Naive thymus-derived CD8-positive, alpha-beta T cell (primary cell): Measurements from ENCODE around the gene F5. TPM values are rescaled to one million over a fixed set of nuclear protein-coding genes. Genes with fewer than 3 reads are reported as not detected.

Experiments used
- ATAC-seq, 2 donors: fragments of 150-1000 bp; cut with Tn5 transposase in 1 of 2; sonication (Bioruptor Pico), chemical (Tn5 transposase) in 1 of 2; 1 replicate in 1 of 2; 2 replicates in 1 of 2; pipeline ENCODE4 v1.10.0; 2021; ENCODE audit warnings: mild to moderate bottlenecking in 2 of 2, moderate library complexity in 2 of 2
- POLR2A ChIA-PET: fragments of 350-600 bp; sonication (Branson Sonifier 250); formaldehyde crosslinking; loops from one replicate; lab custom pipeline; 2021; ENCODE audit warnings: antibody characterized with exemption; lab: Charles Lee
- DNase-seq, 10 donors: peaks; one replicate each; pipeline versions ENCODE4 v3.0.0 to v3.0.0-alpha.2; 2020 to 2022
- H3K27ac Mint-ChIP-seq, 10 donors: one replicate each; pipeline ENCODE4 v1.8.0; 2020 to 2022; ENCODE audit warnings: mild to moderate bottlenecking in 10 of 10, mixed read lengths in 10 of 10, moderate library complexity in 4 of 10, inconsistent platforms in 1 of 10
- H3K27me3 Mint-ChIP-seq, 5 donors: one replicate each; pipeline ENCODE4 v1.8.0; 2021 to 2022; ENCODE audit warnings: mixed read lengths in 5 of 5
- H3K36me3 Mint-ChIP-seq, 3 donors: one replicate each; pipeline ENCODE4 v1.8.0; 2020 to 2022; ENCODE audit warnings: mixed read lengths in 3 of 3, mild to moderate bottlenecking in 2 of 3, inconsistent platforms in 1 of 3
- H3K4me1 Mint-ChIP-seq, 4 donors: one replicate each; pipeline ENCODE4 v1.8.0; 2021 to 2022; ENCODE audit warnings: mixed read lengths in 4 of 4
- H3K4me3 Mint-ChIP-seq, 10 donors: one replicate each; pipeline ENCODE4 v1.8.0; 2020 to 2022; ENCODE audit warnings: mild to moderate bottlenecking in 10 of 10, mixed read lengths in 10 of 10, moderate library complexity in 6 of 10, inconsistent platforms in 1 of 10
- H3K9me3 Mint-ChIP-seq, 9 donors: one replicate each; pipeline ENCODE4 v1.8.0; 2020 to 2022; ENCODE audit warnings: mixed read lengths in 9 of 9, mild to moderate bottlenecking in 3 of 9, inconsistent platforms in 1 of 9, moderate library complexity in 1 of 9
- polyA plus RNA-seq, 3 donors: library from polyadenylated mRNA; unstranded; fragments of 300-500 nt; fragmentation: Illumina TruSeq; gene quantifications; one replicate each; pipeline ENCODE4 v1.2.3, GENCODE V29; 2021
- total RNA-seq, 8 experiments: library from RNA in 2 of 8; stranded (reverse) in 2 of 8; gene quantifications; one replicate each; pipeline ENCODE4 v1.2.3 and lab custom pipeline; 2021 to 2026

F5 gene
- total and polyA plus RNA-seq, 5 experiments from 2014 or later: 0.16 to 0.91 (median 0.21) TPM; not detected in 1

DNA sequence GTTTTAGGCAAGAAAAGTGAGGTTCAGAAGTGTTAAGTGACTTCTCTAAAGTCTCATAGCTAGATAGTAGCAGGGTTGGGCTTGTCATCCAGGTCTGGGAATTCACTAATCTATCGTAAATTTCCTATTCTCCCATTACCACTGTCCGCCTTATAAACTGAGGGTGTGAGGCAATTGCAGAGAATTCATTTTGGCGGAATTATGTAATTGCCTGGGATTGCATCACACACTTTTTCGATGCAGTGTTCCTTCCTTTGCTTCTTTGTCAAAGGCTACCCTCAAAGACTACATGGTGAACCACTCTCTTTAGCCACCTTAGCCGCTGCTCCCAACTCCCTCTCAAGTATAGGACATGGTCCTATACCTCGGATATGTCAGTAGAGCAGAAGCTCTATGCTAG is 24.6 kb upstream of the F5 start:
- POLR2A ChIA-PET: no interaction called here
- peaks cover 0 to 8% (median 0%) of the 10 kb centered on the region in 3 donors for H3K36me3 Mint-ChIP-seq
- H3K27me3 Mint-ChIP-seq: no peaks in the 10 kb centered on the region
- ATAC-seq (no peak), DNase-seq (no peak)
- H3K4me1 Mint-ChIP-seq: peaks cover 27 to 56% (median 41%) of the 10 kb centered on the region in 4 donors
- H3K4me3 Mint-ChIP-seq: no peak overlapping the region
- no peak overlapping the region for H3K27ac Mint-ChIP-seq
- H3K9me3 Mint-ChIP-seq: no peaks in the 10 kb centered on the region

DNA sequence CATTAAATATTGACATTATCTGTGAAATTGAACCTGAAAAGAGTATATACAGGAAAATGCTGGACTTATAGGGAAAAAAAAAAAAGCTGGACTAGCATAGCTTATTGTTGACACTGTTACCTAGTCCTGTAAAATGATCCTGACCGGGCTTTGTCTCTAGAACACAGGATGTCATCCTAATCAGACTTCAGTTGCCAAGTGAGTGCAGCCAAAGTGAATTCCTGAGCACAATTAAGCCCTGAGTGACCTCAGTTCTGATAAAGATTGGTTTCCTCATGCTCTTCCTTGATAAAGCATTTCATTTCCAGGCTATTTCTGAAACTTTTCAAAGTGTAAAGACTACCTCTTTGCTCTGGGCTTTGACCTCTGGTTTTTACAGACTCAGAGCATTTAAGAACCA is 23.8 kb upstream of the F5 start:
- no peak for ATAC-seq
- no peak overlapping the region for H3K4me3 Mint-ChIP-seq

DNA sequence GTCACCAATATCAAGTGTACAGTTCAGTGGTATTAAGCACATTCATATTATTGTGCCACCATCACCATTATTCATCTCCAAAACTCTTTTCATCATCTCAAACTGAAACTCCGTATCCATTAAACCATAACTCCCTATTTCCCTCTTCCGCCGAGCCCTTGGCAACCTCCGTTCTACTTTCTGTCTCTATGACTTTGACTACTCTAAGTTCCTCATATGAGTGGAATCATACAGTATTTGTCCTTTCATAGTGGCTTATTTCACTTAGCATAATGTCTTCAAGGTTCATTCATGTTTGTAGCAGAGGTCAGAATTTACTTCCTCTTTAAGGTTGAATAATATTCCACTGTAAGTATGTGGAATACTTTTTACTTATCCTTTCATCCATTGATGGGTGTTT is 21.9 kb upstream of the F5 start:
- no peak for ATAC-seq
- peaks cover 0 to 8% (median 0%) of the 10 kb centered on the region in 3 donors for H3K36me3 Mint-ChIP-seq
- no peaks in the 10 kb centered on the region for H3K27me3 Mint-ChIP-seq
- peaks cover 0 to 2% (median 0%) of the 10 kb centered on the region in 9 donors for H3K9me3 Mint-ChIP-seq
- no peak overlapping the region for H3K4me3 Mint-ChIP-seq
- H3K4me1 Mint-ChIP-seq: peaks cover 26 to 67% (median 53%) of the 10 kb centered on the region in 4 donors
- POLR2A ChIA-PET: interaction anchor here (0.6 kb wide), 1 partner anchor 13 kb away, joined by 3 read pairs; no protein-coding TSS in a partner anchor
- DNase-seq: no peak
- peak overlapping the region in 1 of 10 donors; percentile 23 for H3K27ac Mint-ChIP-seq

More for the DNA sequence above, 23.8 kb upstream of the F5 start:
- Mint-ChIP-seq H3K27me3 (no peaks in the 10 kb centered on the region), H3K27ac (peak overlapping the region in 1 of 10 donors; percentile 19), H3K36me3 (peaks cover 0 to 8% (median 0%) of the 10 kb centered on the region in 3 donors), H3K4me1 (peaks cover 24 to 56% (median 42%) of the 10 kb centered on the region in 4 donors), H3K9me3 (no peaks in the 10 kb centered on the region)
- no peak for DNase-seq
- POLR2A ChIA-PET: interaction anchor here (0.8 kb wide), 1 partner anchor 93 kb away, joined by 4 read pairs; no protein-coding TSS in a partner anchor

DNA sequence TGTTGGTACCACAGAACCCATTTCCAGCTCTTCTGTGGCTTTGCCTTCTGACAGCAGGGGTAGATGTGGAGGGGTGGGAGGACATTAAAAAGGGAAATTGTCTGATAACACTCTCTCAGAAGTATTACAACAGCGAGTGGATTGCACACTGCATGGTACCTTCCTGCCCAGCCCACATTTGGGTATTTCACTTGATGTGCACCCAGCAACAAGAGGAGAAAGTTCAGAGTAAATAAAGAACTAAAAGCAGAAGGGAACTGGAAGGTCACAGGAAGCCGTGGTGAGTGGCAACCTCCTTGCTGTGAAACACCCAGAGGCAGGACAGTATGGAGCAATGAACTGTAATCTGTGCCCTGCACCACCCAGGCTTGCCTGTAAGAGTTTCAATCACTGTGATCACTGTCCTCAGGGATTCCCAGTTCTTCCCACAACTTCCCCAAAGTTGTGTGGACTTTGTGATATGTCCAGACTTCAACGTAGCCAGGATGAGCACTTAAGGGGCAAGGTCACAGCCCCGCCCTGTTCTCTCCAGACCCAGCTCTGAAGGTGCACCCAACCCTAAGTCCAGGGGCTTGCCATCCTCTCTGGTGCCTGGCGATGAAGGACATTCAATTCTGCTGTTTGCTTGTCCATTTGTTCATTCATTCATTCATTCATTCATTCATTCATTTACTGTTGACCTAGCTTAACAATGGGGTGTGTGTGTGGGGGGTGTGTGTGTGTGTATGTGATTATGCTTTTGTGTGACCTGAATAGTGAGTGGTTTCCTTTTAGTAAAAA is 18.7 kb upstream of the F5 start:
- POLR2A ChIA-PET: interaction anchor here (0.5 to 6.0 kb wide), 11 partner anchors 11 to 105 kb away, joined by 3 to 145 read pairs (median 3); no protein-coding TSS in a partner anchor
- Mint-ChIP-seq H3K27me3 (no peaks in the 10 kb centered on the region), H3K4me1 (peaks cover 37 to 85% (median 72%) of the 10 kb centered on the region in 4 donors), H3K9me3 (peaks cover 0 to 6% (median 0%) of the 10 kb centered on the region in 9 donors), H3K27ac (peak overlapping the region; percentile 53 to 95 (median 91)), H3K4me3 (peak overlapping the region; percentile 28 to 79 (median 62)), H3K36me3 (no peaks in the 10 kb centered on the region)
- DNase-seq (peak in 9 of 10 donors; percentile 24 to 90 (median 68)), ATAC-seq (peak; percentile 89 to 93)

DNA sequence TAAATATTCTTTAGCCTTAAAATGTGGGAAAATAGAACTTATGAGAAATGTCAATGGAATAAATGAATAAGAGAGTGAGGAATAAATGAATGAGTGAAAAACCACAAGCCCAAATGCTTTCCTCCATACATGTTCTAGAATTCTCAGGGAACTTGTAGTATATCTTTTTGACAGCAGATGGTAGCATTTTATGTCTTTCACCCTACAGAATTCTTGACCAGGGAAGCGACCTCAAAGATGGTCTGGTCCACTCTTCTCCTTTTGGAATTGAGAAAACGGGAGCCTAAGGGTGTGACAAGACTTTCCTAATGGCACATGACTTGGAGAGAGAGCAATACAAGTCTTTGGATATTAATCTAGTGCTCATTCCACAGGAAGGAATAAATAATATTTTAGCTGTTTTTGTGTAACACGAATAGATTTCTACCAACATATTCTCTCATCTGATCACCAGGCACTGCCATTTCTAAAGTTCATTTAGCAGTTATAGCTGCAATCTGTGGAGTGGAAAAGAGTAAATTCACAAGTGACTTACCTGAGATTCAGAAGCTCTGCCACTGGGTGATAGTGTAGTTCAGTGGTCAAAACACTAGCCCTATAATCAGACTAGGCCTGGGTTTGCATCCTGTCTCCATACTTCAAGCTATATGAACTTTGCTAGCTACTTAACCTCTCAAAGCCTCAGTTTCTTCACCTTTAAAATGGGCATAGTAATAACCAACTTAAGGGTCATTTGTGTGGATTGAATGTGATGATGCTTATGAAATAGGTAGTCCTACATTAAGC is 15.0 kb upstream of the F5 start:
- H3K4me1 Mint-ChIP-seq: peaks cover 25 to 57% (median 54%) of the 10 kb centered on the region in 4 donors
- no peaks in the 10 kb centered on the region for H3K27me3 Mint-ChIP-seq
- ATAC-seq (no peak), DNase-seq (peak in 3 of 10 donors; percentile 36 to 51 (median 50))
- H3K4me3 Mint-ChIP-seq: peak overlapping the region in 6 of 10 donors; percentile 25 to 60 (median 53)
- peaks cover 0 to 6% (median 0%) of the 10 kb centered on the region in 9 donors for H3K9me3 Mint-ChIP-seq
- POLR2A ChIA-PET: interaction anchor here (0.6 to 6.0 kb wide), 11 partner anchors 28 to 973 kb away, joined by 3 to 145 read pairs (median 12); partner anchors contain the start of genes SCYL3 and SELP
- peak overlapping the region in 9 of 10 donors; percentile 64 to 95 (median 91) for H3K27ac Mint-ChIP-seq
- no peaks in the 10 kb centered on the region for H3K36me3 Mint-ChIP-seq

DNA sequence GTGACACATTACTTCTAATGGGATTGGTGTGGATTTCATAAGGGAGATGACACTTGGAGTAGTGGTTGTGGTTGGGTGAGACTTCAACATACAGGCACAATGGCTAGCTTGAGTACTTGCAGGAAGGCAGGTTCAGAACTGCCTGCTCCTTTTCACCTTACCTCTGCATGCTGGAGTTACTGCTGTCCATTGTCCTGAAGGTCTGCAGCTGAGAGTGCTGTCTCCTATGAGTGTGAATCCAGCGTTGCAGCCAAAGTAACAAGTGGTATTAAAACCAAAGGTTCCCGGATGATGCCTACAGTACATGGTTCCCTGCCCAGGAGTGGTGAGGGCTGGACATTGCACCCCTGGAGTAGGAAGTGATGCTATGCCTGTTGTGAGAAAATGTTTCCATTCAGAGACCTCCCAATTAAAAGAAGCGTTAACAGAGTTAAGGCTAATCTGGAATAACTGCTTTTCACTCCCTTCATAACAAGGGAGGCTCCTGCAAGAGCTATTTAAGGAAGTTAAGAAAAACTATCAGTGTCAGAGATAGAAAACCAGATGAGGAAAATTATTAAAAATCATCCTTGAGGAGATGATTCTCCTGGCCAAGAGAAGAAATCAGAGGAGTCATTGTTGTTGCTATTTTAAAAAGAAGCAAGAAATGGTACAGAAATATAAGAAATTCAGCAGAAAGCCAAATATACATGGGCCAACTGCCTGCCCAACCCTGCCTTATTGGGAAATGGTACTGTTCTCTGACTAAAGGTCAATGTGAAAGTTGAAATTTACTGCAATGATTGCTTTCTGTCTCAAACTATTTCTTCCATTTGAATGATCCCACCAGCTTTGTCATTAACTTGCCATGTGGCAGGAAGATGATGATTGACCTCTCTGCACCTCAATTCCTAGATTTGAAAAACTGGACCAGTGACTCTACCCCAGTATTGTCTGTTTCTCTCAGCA is 9.8 kb upstream of the F5 start:
- H3K36me3 Mint-ChIP-seq: no peaks in the 10 kb centered on the region
- ATAC-seq: peak in 1 of 2 donors; percentile 45
- POLR2A ChIA-PET: no interaction called here
- no peak overlapping the region for H3K4me3 Mint-ChIP-seq
- H3K27ac Mint-ChIP-seq: no peak overlapping the region
- H3K27me3 Mint-ChIP-seq: peaks cover 0 to 2% (median 0%) of the 10 kb centered on the region in 5 donors
- peak in 1 of 10 donors; percentile 21 for DNase-seq
- H3K9me3 Mint-ChIP-seq: no peaks in the 10 kb centered on the region
- peaks cover 2 to 8% (median 3%) of the 10 kb centered on the region in 4 donors for H3K4me1 Mint-ChIP-seq

DNA sequence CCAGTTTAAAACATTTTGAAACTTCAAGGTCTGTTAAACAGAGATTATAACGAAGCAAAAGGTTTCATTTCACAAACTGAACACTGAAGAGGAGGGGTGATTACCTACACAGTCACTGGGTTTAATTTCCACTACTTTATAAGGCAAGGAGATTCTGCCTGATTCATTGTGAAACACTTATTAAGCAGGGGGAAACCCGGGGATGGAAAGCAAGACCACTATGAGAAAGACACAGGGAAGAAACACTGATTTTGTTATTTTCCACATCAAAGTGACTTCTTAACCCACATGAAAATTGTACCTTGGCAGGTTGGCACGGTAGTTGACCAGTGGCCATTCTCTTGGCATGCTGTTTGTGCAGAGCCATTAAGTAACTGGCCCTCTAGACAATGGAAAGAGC is 8.1 kb upstream of the F5 start:
- peaks cover 0 to 2% (median 0%) of the 10 kb centered on the region in 5 donors for H3K27me3 Mint-ChIP-seq
- H3K36me3 Mint-ChIP-seq: no peaks in the 10 kb centered on the region
- POLR2A ChIA-PET: interaction anchor here (0.6 kb wide), 1 partner anchor 109 kb away, joined by 3 read pairs; no protein-coding TSS in a partner anchor
- peak overlapping the region in 2 of 10 donors; percentile 10 to 13 for H3K27ac Mint-ChIP-seq
- DNase-seq (no peak), ATAC-seq (no peak)
- H3K4me3 Mint-ChIP-seq: no peak overlapping the region
- H3K9me3 Mint-ChIP-seq: no peaks in the 10 kb centered on the region
- peaks cover 0 to 2% (median 0%) of the 10 kb centered on the region in 4 donors for H3K4me1 Mint-ChIP-seq

DNA sequence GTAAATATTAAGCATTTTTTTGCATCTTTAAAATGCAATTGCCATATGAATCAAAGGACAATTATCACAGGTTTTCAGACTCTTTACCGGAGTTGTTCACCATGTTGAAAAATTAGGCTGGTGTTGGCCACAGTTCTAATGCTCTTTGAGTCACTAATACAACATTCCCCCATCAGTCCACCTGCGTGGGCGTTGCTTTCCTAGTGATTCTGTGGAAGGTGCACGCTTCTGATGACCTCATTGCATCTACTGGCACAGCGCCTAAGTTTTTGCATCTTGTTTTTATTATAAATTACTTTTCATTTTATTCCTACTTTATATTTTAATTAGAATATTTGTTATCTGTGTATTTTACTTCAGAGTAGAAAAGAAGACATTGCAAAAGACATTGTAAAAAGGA is 4.7 kb upstream of the F5 start:
- Mint-ChIP-seq H3K4me1 (peaks cover 9 to 27% (median 18%) of the 10 kb centered on the region in 4 donors), H3K27ac (no peak overlapping the region), H3K36me3 (no peaks in the 10 kb centered on the region), H3K4me3 (no peak overlapping the region), H3K9me3 (no peaks in the 10 kb centered on the region), H3K27me3 (peaks cover 0 to 3% (median 0%) of the 10 kb centered on the region in 5 donors)
- POLR2A ChIA-PET: no interaction called here
- no peak for ATAC-seq
- DNase-seq: no peak

DNA sequence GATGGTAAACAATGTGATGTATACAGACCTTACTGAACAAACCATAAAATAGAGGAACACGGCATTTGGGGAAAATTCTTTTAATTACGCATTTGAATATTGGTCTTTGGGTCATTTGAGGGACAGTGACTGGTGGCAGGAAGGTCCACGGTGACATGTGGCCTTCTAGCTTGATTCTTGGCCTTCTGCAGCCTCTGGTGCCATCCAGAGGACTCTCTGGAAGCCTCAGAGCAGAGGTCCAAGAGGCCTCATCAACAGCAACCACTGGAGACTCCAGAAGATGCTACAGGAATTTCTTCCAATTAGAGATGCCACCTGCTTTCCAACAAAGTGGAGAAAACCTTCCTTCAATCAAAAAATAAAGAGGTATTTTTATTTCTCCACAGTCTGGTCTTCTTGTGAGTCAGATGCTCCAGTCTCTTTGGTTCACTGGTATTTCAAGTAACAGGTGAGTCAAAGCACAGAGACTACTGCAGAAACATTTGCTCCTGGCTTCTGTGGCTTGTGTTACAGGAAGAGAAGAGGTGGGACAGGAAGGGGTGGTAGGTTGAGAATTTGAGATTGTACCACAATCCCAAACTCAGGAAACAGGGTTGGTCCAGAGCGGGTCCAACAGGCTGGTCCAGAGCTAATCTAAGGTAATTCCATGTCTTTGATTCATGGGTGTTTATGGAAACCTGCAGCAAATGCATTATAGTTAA is 2.7 kb upstream of the F5 start:
- Mint-ChIP-seq H3K4me1 (peaks cover 9 to 28% (median 23%) of the 10 kb centered on the region in 4 donors), H3K36me3 (no peaks in the 10 kb centered on the region), H3K27me3 (peaks cover 0 to 12% (median 3%) of the 10 kb centered on the region in 5 donors), H3K27ac (peak overlapping the region in 5 of 10 donors; percentile 4 to 83 (median 63)), H3K9me3 (no peaks in the 10 kb centered on the region), H3K4me3 (peak overlapping the region in 2 of 10 donors; percentile 18 to 46)
- DNase-seq (no peak), ATAC-seq (no peak)
- POLR2A ChIA-PET: no interaction called here

DNA sequence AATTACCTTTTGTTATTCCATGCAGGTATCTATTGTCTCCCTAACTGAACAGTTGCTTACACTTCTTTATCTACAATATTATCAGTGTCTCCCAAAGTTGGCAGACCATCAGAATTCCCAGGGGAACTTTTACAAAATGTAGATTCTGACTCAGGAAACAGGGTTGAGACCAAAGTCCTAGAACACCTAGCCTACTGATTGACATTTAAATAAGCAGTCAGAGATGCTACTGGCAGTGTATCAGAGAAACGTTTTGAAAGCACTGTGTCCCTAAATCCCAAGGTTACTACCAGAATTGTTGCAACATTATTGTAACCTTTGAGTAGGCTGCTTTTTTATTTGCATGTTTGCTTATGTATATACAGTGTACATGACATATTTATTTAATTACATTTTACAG is 1.8 kb upstream of the F5 start:
- no peak for ATAC-seq
- peaks cover 0 to 14% (median 6%) of the 10 kb centered on the region in 5 donors for H3K27me3 Mint-ChIP-seq
- no peaks in the 10 kb centered on the region for H3K36me3 Mint-ChIP-seq
- DNase-seq: no peak
- H3K4me1 Mint-ChIP-seq: peaks cover 9 to 28% (median 23%) of the 10 kb centered on the region in 4 donors
- no peak overlapping the region for H3K4me3 Mint-ChIP-seq
- H3K9me3 Mint-ChIP-seq: no peaks in the 10 kb centered on the region
- POLR2A ChIA-PET: no interaction called here
- H3K27ac Mint-ChIP-seq: peak overlapping the region in 1 of 10 donors; percentile 22

DNA sequence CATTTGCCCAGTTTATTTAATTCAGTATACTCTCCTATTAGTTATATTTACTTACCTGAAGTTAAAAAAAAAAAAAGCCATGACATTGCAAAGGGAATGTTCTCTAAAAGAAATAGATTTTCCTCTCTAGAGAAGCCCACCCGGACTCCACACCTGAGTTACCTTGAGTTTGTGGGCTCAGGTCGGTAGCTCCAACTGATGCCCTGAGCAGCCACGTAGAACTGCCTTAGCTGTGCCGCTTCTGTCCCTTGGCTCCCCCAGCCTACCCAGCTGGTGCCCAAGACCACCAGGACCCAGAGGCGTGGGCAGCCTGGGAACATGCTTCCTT is 250 bp downstream of the F5 start:
- H3K4me3 Mint-ChIP-seq: peak overlapping the region; percentile 72 to 85 (median 81)
- H3K36me3 Mint-ChIP-seq: no peaks in the 10 kb centered on the region
- peak overlapping the region in 3 of 10 donors; percentile 78 to 89 (median 83) for H3K27ac Mint-ChIP-seq
- no peak for DNase-seq
- H3K4me1 Mint-ChIP-seq: peaks cover 9 to 28% (median 23%) of the 10 kb centered on the region in 4 donors
- POLR2A ChIA-PET: interaction anchor here (0.9 to 1.1 kb wide), 4 partner anchors 18 to 122 kb away, joined by 3 to 4 read pairs (median 3); no protein-coding TSS in a partner anchor
- peak; percentile 60 to 62 for ATAC-seq
- H3K9me3 Mint-ChIP-seq: no peaks in the 10 kb centered on the region
- H3K27me3 Mint-ChIP-seq: peaks cover 0 to 14% (median 4%) of the 10 kb centered on the region in 5 donors
